Measurements from ENCODE around the gene MMGT1.

The MMGT1 gene
- total RNA-seq = 19.6 to 23.9 (median 22.0) reads per million in 4 experiments

- DNase-seq = peak; percentile 80
Observed at GRCh38 chrX:135973548-135974278, at the start of gene MMGT1. TSS of gene MMGT1 (minus strand) at chrX:135973988. CDS start at chrX:135973675, 313 bp downstream.

- DNase-seq = no peak
Observed at GRCh38 chrX:136021903-136022302, 48.1 kb upstream of the MMGT1 start.

- no peak for DNase-seq
Observed at GRCh38 chrX:136021160-136021559, 47.4 kb upstream of the MMGT1 start.

GRCh38 chrX:136019226-136019625 lies 45.4 kb upstream of the MMGT1 start:
- no peak for DNase-seq

- no peak for DNase-seq
Observed at GRCh38 chrX:136016881-136017280, 43.1 kb upstream of the MMGT1 start.

GRCh38 chrX:136015016-136015415 lies 41.2 kb upstream of the MMGT1 start:
- DNase-seq = no peak

- DNase-seq = no peak
Observed at GRCh38 chrX:135988245-135988644, 14.5 kb upstream of the MMGT1 start.

- DNase-seq = no peak
Observed at GRCh38 chrX:135985973-135986310, 12.2 kb upstream of the MMGT1 start.

- peak; percentile 51 for DNase-seq
Observed at GRCh38 chrX:135985157-135985972, 11.6 kb upstream of the MMGT1 start, which contains the start of gene SLC9A6. TSS of gene SLC9A6 (plus strand) at chrX:135985435. CDS start at chrX:135985659, 224 bp downstream.

- DNase-seq = no peak
Observed at GRCh38 chrX:135984791-135985156, 11.0 kb upstream of the MMGT1 start.

- no peak for DNase-seq
Observed at GRCh38 chrX:135984256-135984655, 10.5 kb upstream of the MMGT1 start.

GRCh38 chrX:135982860-135983259 lies 9.1 kb upstream of the MMGT1 start:
- no peak for DNase-seq

GRCh38 chrX:135981668-135982067 lies 7.9 kb upstream of the MMGT1 start:
- DNase-seq = no peak

- no peak for DNase-seq
Observed at GRCh38 chrX:135981010-135981409, 7.2 kb upstream of the MMGT1 start.

GRCh38 chrX:135977611-135978010 lies 3.8 kb upstream of the MMGT1 start:
- DNase-seq = no peak

GRCh38 chrX:135975421-135975820 lies 1.6 kb upstream of the MMGT1 start:
- DNase-seq = no peak

- DNase-seq = peak; percentile 80
Observed at GRCh38 chrX:135974279-135974856, 580 bp upstream of the MMGT1 start.

GRCh38 chrX:135973025-135973547 lies 702 bp downstream of the MMGT1 start:
- no peak for DNase-seq

- DNase-seq = no peak
Observed at GRCh38 chrX:135951291-135951690, 22.5 kb downstream of the MMGT1 start.

- DNase-seq = no peak
Observed at GRCh38 chrX:135944486-135944885, 29.3 kb downstream of the MMGT1 start.

- peak; percentile 3 for DNase-seq
Observed at GRCh38 chrX:135931644-135932487, 41.9 kb downstream of the MMGT1 start.

- DNase-seq = no peak
Observed at GRCh38 chrX:135927897-135928296, 45.9 kb downstream of the MMGT1 start.

- DNase-seq = no peak
Observed at GRCh38 chrX:135923353-135923752, 50.4 kb downstream of the MMGT1 start.
